DOHH2 (cell line): ENCODE measurements around the gene AOC3.

Experiments
- H3F3A ChIP-seq: fragments of 200-600 bp; sonication (generic), shearing (Covaris generic); 2 replicates; pipeline ENCODE4 v1.6.0; 2016; ENCODE audit warnings: antibody characterized with exemption, mild to moderate bottlenecking; ENCODE audit not compliant: control insufficient read depth, insufficient read depth
- H3K27ac ChIP-seq: fragments of 200-600 bp; sonication (generic); 2 replicates; pipeline ENCODE4 v1.5.1; 2014; ENCODE audit warnings: low read depth, mild to moderate bottlenecking, low read length, moderate library complexity
- H3K27me3 ChIP-seq: fragments of 200-600 bp; sonication (generic); 2 replicates; pipeline ENCODE4 v1.6.1; 2014; ENCODE audit warnings: mild to moderate bottlenecking, low read length, mixed read lengths; ENCODE audit not compliant: control insufficient read depth
- H3K36me3 ChIP-seq: fragments of 200-600 bp; sonication (generic); 2 replicates; pipeline ENCODE4 v1.6.1; 2014; ENCODE audit warnings: mild to moderate bottlenecking, low read length, moderate library complexity, mixed read lengths; ENCODE audit not compliant: control insufficient read depth
- H3K4me1 ChIP-seq: fragments of 200-600 bp; sonication (generic); 2 replicates; pipeline ENCODE4 v1.6.1; 2014; ENCODE audit warnings: mild to moderate bottlenecking, low read length, mixed read lengths; ENCODE audit not compliant: control insufficient read depth
- H3K4me2 ChIP-seq: fragments of 200-600 bp; sonication (generic); 2 replicates; pipeline ENCODE4 v1.6.0; 2014; ENCODE audit warnings: mild to moderate bottlenecking, low read length, moderate library complexity
- H3K4me3 ChIP-seq: fragments of 200-600 bp; sonication (generic); 2 replicates; pipeline ENCODE4 v1.5.1; 2014; ENCODE audit warnings: mild to moderate bottlenecking, low read length, mixed read lengths
- H3K79me2 ChIP-seq: fragments of 200-600 bp; sonication (generic); 2 replicates; pipeline ENCODE4 v1.6.1; 2014; ENCODE audit warnings: mild to moderate bottlenecking, low read length, mixed read lengths; ENCODE audit not compliant: control insufficient read depth
- H3K9me2 ChIP-seq: fragments of 200-600 bp; sonication (generic); replicated peaks from 2 replicates; pipeline ENCODE4 v1.6.1; 2014; ENCODE audit warnings: mild to moderate bottlenecking, low read length, mixed read lengths; ENCODE audit not compliant: control insufficient read depth
- H3K9me3 ChIP-seq: fragments of 200-600 bp; sonication (generic); 2 replicates; pipeline ENCODE4 v1.6.1; 2014; ENCODE audit warnings: antibody characterized with exemption, low read length, mixed read lengths; ENCODE audit not compliant: control insufficient read depth, insufficient read depth
- H4K20me1 ChIP-seq: fragments of 200-600 bp; sonication (generic); 2 replicates; pipeline ENCODE4 v1.6.0; 2014; ENCODE audit warnings: low read depth, mild to moderate bottlenecking, antibody characterized with exemption, low read length, moderate library complexity; ENCODE audit not compliant: control insufficient read depth, insufficient read depth
- CTCF ChIP-seq: fragments of 200-600 bp; sonication (generic); IDR thresholded peaks from one replicate; pipeline ENCODE4 v1.5.1; 2014; ENCODE audit warnings: antibody characterized with exemption, mild to moderate bottlenecking, low read depth, low read length; ENCODE audit not compliant: poor library complexity, severe bottlenecking
- EZH2phosphoT487 ChIP-seq: fragments of 200-600 bp; sonication (generic); IDR thresholded peaks from 2 replicates; pipeline ENCODE4 v1.6.1; 2017; ENCODE audit warnings: borderline replicate concordance, mild to moderate bottlenecking, antibody characterized with exemption, low read length, moderate library complexity, mixed read lengths

AOC3 gene

DNA sequence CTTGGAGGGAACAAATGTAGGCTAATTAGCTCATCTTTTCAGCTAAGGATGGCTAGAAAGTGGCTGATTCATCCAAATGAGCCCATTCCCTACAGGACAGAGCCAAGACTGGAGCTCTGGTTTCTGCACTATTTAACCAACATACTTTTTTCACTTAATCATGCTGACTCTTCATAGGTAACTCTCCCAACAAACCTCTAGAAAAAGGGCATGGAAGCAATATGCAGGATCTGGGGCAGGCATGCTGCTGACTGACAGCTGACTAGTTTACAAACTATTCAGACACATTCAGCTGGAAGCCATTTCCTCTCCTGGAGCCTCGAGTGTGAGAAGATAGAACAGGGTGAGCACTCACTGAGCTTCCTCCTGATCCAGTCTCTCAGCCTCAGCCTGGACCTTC is 33.1 kb upstream of the AOC3 start:
- Histone ChIP-seq H4K20me1 (no peaks in the 10 kb centered on the region), H3K79me2 (peaks cover 16% of the 10 kb centered on the region), H3K27me3 (no peaks in the 10 kb centered on the region), H3K4me1 (peaks cover 4% of the 10 kb centered on the region), H3K27ac (no peak overlapping the region), H3K4me3 (no peak overlapping the region), H3F3A (peaks cover 3% of the 10 kb centered on the region), H3K9me2 (no peaks in the 10 kb centered on the region), H3K36me3 (peaks cover 74% of the 10 kb centered on the region), H3K9me3 (no peaks in the 10 kb centered on the region), H3K4me2 (no peak overlapping the region)
- TF ChIP-seq EZH2phosphoT487 (no peak), CTCF (no peak)

DNA sequence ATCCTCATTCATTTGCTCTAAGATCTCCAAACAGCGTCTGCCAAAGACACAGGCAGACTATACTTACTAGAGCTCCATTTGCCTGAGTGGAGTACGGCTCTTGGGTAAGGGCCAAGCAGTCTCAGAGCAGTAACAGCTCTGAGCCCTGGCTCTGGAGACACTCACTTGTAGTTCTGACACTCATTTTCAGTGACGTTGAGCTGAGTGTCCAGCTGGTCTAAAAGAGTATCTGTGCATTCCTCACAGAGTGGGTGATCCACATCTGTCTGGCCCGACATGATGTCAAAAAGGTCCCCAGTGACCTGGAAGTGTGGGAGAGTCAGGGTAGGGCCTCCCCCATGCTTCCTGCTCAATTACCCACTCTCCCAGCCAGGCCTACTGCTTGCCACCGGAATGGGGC is 32.6 kb upstream of the AOC3 start:
- no peaks in the 10 kb centered on the region for H3K9me3 ChIP-seq
- H3K9me2 ChIP-seq, result no peaks in the 10 kb centered on the region
- no peaks in the 10 kb centered on the region for H4K20me1 ChIP-seq
- H3K4me1 ChIP-seq, result peaks cover 9% of the 10 kb centered on the region
- no peaks in the 10 kb centered on the region for H3K27me3 ChIP-seq
- no peak overlapping the region for H3K4me3 ChIP-seq
- TF ChIP-seq EZH2phosphoT487 (no peak), CTCF (no peak)
- peaks cover 74% of the 10 kb centered on the region for H3K36me3 ChIP-seq
- peaks cover 21% of the 10 kb centered on the region for H3K79me2 ChIP-seq
- no peak overlapping the region for H3K4me2 ChIP-seq
- peaks cover 3% of the 10 kb centered on the region for H3F3A ChIP-seq
- no peak overlapping the region for H3K27ac ChIP-seq

- H3K9me3 ChIP-seq, result no peaks in the 10 kb centered on the region
- H3K9me2 ChIP-seq, result no peaks in the 10 kb centered on the region
- TF ChIP-seq CTCF (peak; percentile 92), EZH2phosphoT487 (no peak)
- no peaks in the 10 kb centered on the region for H3K27me3 ChIP-seq
- peaks cover 3% of the 10 kb centered on the region for H3F3A ChIP-seq
- peaks cover 28% of the 10 kb centered on the region for H3K79me2 ChIP-seq
- no peaks in the 10 kb centered on the region for H4K20me1 ChIP-seq
- no peak overlapping the region for H3K4me2 ChIP-seq
- H3K27ac ChIP-seq, result no peak overlapping the region
- no peak overlapping the region for H3K4me3 ChIP-seq
- peaks cover 16% of the 10 kb centered on the region for H3K4me1 ChIP-seq
- peaks cover 62% of the 10 kb centered on the region for H3K36me3 ChIP-seq
These were observed 31.0 kb upstream of the AOC3 start for GRCh38 chr17:42819939-42820535.
